ENCODE data around the gene XYLT1.

Gene XYLT1

DNA sequence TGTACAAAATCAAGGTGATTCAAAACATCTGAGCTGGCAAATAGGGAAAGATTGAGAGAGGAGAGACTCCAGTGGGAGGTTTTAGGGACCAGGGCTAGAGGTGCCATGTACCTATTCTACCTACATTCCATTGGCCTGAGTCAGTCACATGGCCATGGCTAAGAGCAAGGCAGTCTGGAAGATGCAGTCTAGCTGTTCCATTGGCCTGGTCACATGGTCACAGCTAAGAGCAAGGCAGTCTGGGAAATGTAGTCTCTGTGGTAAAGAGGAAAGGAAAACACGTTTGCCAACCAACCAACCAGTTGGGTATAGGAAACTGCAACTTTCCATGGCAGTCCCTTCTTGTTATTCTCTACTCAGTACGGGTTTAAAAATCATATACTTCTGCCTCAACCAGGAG lies 369.1 kb downstream of the XYLT1 start:
- no peak for DNase-seq (ENCODE audit: low spot score)
- no peak overlapping the region for H3K4me3 ChIP-seq

DNA sequence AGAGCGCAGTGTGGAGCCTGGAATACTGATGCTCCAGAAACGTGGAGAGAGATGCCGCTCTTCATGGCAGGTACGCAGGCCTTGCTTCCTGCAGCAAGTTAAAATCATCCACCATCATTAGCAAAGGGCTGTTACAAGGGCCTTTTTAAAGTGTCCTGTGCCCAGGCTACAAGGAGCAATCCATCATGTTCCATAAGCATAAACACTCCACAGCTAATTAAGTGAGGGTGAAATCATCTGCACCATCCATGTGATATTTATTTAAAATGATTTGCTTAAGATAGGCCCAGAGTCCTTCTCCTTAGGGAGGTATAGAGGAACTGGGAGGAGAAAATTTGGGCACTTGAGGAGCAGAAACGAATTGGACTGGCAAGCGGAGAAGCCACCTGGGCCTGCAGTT lies 372.1 kb downstream of the XYLT1 start:
- no peak overlapping the region for H3K4me3 ChIP-seq
- no peak for DNase-seq (ENCODE audit: low spot score)

More for the DNA sequence above, 369.1 kb downstream of the XYLT1 start:
- no peak overlapping the region for H3K27ac ChIP-seq
- TF ChIP-seq, protein P1, sequence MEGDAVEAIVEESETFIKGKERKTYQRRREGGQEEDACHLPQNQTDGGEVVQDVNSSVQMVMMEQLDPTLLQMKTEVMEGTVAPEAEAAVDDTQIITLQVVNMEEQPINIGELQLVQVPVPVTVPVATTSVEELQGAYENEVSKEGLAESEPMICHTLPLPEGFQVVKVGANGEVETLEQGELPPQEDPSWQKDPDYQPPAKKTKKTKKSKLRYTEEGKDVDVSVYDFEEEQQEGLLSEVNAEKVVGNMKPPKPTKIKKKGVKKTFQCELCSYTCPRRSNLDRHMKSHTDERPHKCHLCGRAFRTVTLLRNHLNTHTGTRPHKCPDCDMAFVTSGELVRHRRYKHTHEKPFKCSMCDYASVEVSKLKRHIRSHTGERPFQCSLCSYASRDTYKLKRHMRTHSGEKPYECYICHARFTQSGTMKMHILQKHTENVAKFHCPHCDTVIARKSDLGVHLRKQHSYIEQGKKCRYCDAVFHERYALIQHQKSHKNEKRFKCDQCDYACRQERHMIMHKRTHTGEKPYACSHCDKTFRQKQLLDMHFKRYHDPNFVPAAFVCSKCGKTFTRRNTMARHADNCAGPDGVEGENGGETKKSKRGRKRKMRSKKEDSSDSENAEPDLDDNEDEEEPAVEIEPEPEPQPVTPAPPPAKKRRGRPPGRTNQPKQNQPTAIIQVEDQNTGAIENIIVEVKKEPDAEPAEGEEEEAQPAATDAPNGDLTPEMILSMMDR (IDR thresholded peaks at IDR 0.05): no peak

DNA sequence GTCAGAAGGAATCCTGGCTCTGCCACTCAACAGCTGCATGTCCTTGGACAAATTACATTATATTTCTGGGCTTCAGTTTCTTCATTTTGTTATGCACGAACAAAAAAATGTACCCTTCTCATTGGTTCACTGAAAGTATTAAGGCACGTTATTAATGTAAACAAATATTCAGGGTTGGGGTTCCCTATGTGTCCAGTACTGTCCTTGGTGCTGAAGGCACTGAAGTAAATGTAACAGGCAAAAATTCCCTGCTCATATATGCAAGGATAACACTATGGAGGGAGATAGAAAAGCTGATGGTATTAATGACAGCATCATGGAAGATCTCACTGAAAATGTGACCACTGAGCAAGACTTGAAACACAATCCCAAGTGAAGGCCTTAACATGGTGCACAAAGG lies 386.6 kb downstream of the XYLT1 start:
- TF ChIP-seq, protein P1 (IDR thresholded peaks at IDR 0.05): no peak
- no peak for DNase-seq (ENCODE audit: low spot score)
- Histone ChIP-seq H3K4me3 (no peak overlapping the region), H3K27ac (no peak overlapping the region)

More for the DNA sequence above, 372.1 kb downstream of the XYLT1 start:
- no peak overlapping the region for H3K27ac ChIP-seq
- TF ChIP-seq, protein P1 (IDR thresholded peaks at IDR 0.05): no peak

DNA sequence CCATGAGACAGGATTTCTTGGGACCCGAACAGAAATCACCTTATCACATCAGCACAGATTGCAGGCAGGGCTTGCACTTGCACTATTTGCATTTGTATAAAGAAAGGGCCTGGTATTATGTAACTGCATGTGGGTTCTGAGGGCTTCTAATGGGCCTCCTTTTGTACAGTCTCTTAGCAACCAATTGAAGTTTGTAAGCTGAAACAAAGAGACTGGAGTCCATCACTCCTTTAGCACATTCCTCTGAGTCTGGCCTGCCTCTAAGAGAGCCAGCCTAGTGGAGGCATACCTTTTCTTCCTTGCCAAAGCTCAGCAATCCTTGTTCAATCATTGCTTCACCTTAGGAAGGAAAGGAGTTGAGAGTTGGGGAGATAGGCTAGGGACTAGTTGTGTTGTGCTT lies 387.1 kb downstream of the XYLT1 start:
- TF ChIP-seq, protein P1 (IDR thresholded peaks at IDR 0.05): no peak
- no peak for DNase-seq (ENCODE audit: low spot score)
- Histone ChIP-seq H3K4me3 (no peak overlapping the region), H3K27ac (no peak overlapping the region)

DNA sequence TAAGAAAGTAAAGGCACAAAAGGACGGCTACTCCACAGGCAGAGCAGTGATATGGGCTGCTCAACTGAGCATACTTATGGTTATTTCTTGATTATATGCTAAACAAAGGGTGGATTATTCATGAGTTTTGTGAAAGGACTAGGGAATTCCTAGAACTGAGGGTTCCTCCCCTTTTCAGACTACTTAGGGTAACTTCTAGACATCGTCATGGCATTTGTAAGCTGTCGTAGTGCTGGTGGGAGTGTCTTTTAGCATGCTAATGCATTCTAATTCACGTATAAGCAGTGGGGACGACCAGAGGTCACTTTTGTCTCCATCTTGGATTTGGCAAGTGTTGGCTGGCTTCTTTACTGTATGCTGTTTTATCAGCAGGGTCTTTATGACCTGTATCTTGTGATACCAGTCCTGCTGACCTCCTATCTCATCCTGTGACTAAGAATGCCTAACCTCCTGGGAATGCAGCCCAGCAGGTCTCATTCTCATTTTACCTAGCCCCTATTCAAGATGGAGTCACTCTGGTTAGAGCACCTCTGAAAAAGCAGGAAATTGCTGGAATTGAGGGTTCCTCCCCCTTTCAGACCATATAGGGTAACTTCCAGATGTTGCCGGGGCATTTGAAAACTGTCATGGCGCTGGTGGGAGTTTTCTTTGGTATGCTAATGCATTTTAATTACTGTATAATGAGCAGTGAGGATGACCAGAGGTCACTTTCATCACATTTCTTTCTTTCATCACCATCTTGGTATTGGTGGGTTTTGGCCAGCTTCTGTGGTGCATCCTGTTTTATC lies 388.5 kb downstream of the XYLT1 start:
- TF ChIP-seq, protein P1 (IDR thresholded peaks at IDR 0.05): no peak
- no peak overlapping the region for H3K27ac ChIP-seq
- DNase-seq (ENCODE audit: low spot score): no peak
- H3K4me3 ChIP-seq: no peak overlapping the region

DNA sequence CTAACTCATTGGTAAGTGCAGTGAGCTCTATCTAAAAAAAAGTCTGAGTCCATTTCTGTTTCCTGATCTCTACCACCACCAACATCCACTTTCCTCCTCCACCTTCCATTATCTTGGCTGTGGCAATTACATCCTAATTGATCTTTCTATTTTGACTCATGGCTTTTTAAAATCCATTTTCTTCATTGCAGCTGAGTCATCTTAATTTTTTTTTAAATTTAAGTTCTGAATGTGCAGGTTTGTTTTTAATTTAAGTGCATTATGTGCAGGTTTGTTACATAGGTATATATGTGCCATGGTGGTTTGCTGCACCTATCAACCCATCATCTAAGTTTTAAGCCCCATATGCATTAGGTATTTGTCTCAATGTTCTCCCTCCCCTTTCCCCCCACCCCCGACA lies 390.7 kb downstream of the XYLT1 start:
- Histone ChIP-seq H3K27ac (no peak overlapping the region), H3K4me3 (no peak overlapping the region)
- no peak for DNase-seq (ENCODE audit: low spot score)
- TF ChIP-seq, protein P1 (IDR thresholded peaks at IDR 0.05): no peak
